GM12878 (cell line): ENCODE results near the gene CCSER1. TPM values are rescaled to one million over a fixed set of nuclear protein-coding genes. Genes with fewer than 3 reads are reported as not detected.

Experiments
- ATAC-seq: fragments of 200-7000 bp; cut with Tn5 transposase; 3 replicates; pipeline ENCODE4 v1.9.1; 2020; ENCODE audit warnings: mild to moderate bottlenecking, moderate library complexity
- BruUV-seq: library from RNA; stranded (reverse); fragments of 400-500 nt; replicated peaks from 2 replicates; lab custom pipeline; 2021; lab: Mats Ljungman, UMichigan
- CTCF ChIA-PET: fragments of 300-600 bp; sonication (Branson Sonifier 250); formaldehyde crosslinking; extraction: SDS; loops from one replicate; lab custom pipeline; 2021; ENCODE audit warnings: inconsistent platforms; lab: Yijun Ruan, JAX
- POLR2A ChIA-PET: fragments of 350-600 bp; formaldehyde crosslinking; extraction: SDS; loops from one replicate; lab custom pipeline; 2021; ENCODE audit warnings: inconsistent platforms; lab: Charles Lee
- RAD21 ChIA-PET: fragments of 300-600 bp; sonication (Branson Sonifier 250); formaldehyde crosslinking; loops from one replicate; lab custom pipeline; 2023; ENCODE audit warnings: antibody characterized with exemption; ENCODE audit not compliant: unreplicated experiment; lab: Charles Lee
- SMC1A ChIA-PET: fragments of 300-600 bp; sonication (Branson Sonifier 250); formaldehyde crosslinking; loops from one replicate; lab custom pipeline; 2023; ENCODE audit not compliant: unreplicated experiment, uncharacterized antibody; lab: Charles Lee
- DNase-seq: peaks from one replicate; pipeline ENCODE4 v3.0.0-alpha.2; 2011; ENCODE audit warnings: low read depth, low spot score
- FAIRE-seq: peaks from 3 replicates; lab custom pipeline; 2011; peaks lifted over from hg19 to GRCh38; lab: Jason Lieb, UNC
- H2AFZ ChIP-seq: 2 replicates; pipeline ENCODE4 v1.6.0; 2011; ENCODE audit warnings: low read depth, low read length, control low read depth; ENCODE audit not compliant: control insufficient read depth
- H3K27ac ChIP-seq: 2 replicates; pipeline ENCODE4 v1.5.1; 2011; ENCODE audit warnings: control low read depth; ENCODE audit not compliant: control insufficient read depth, insufficient read depth
- H3K27me3 ChIP-seq, 2 experiments: replicated peaks in 1 of 2; 2 replicates each; pipeline versions ENCODE4 v1.6.0 to v1.6.1; 2011; ENCODE audit warnings: low read length in 1 of 2; ENCODE audit not compliant: control insufficient read depth in 2 of 2, insufficient read depth in 2 of 2
- H3K36me3 ChIP-seq, 2 experiments: 2 replicates each; pipeline ENCODE4 v1.5.1; 2011; ENCODE audit warnings: low read length in 1 of 2; ENCODE audit not compliant: control insufficient read depth in 2 of 2, insufficient read depth in 2 of 2
- H3K4me1 ChIP-seq: 2 replicates; pipeline ENCODE4 v1.6.1; 2011; ENCODE audit warnings: mild to moderate bottlenecking, low read length, moderate library complexity, mixed read lengths; ENCODE audit not compliant: control insufficient read depth, insufficient read depth
- H3K4me2 ChIP-seq: 2 replicates; pipeline ENCODE4 v1.6.0; 2011; ENCODE audit warnings: control low read depth; ENCODE audit not compliant: control insufficient read depth, insufficient read depth
- H3K4me3 ChIP-seq: fragments of 200-600 bp; sonication (generic); 2 replicates; pipeline ENCODE4 v1.5.1; 2016
- H3K79me2 ChIP-seq: 2 replicates; pipeline ENCODE4 v1.6.0; 2011; ENCODE audit warnings: low read length; ENCODE audit not compliant: control insufficient read depth, insufficient read depth
- H3K9ac ChIP-seq: 2 replicates; pipeline ENCODE4 v1.8.0; 2011; ENCODE audit warnings: low read length, control low read depth, mixed read lengths; ENCODE audit not compliant: control insufficient read depth, insufficient read depth
- H3K9me3 ChIP-seq: replicated peaks from 3 replicates; pipeline ENCODE4 v1.5.1; 2011; ENCODE audit warnings: mild to moderate bottlenecking, low read length; ENCODE audit not compliant: control insufficient read depth, insufficient read depth
- H4K20me1 ChIP-seq: 2 replicates; pipeline ENCODE4 v1.6.0; 2011; ENCODE audit not compliant: control insufficient read depth, insufficient read depth
- ATF7 ChIP-seq: fragments of 450-650 bp; IDR thresholded peaks from 2 replicates; pipeline ENCODE4 v1.6.1; 2016; ENCODE audit warnings: low read depth, mild to moderate bottlenecking
- HDAC2 ChIP-seq: fragments of 200-600 bp; sonication (generic); IDR thresholded peaks from 2 replicates; pipeline ENCODE4 v1.6.1; 2017
- HSF1 ChIP-seq: fragments of 150-350 bp; IDR thresholded peaks from 2 replicates; pipeline ENCODE4 v1.6.1; 2014; ENCODE audit warnings: mild to moderate bottlenecking, low read depth, low read length
- IKZF2 ChIP-seq, 2 experiments: fragments of 450-650 bp; IDR thresholded peaks; 2 replicates each; pipeline ENCODE4 v1.6.1; 2017; ENCODE audit warnings: mild to moderate bottlenecking in 2 of 2, moderate library complexity in 2 of 2
- IRF4 ChIP-seq: IDR thresholded peaks from 2 replicates; pipeline ENCODE4 v1.6.1; 2011; ENCODE audit warnings: low read depth, low read length
- JUND ChIP-seq: IDR thresholded peaks from 2 replicates; pipeline ENCODE4 v1.6.1; 2012; ENCODE audit warnings: low read depth, mild to moderate bottlenecking, low read length, improper control_type of control experiment, moderate library complexity
- KDM1A ChIP-seq: fragments of 200-600 bp; sonication (generic); IDR thresholded peaks from 2 replicates; pipeline ENCODE4 v1.6.1; 2016; ENCODE audit warnings: borderline replicate concordance
- NFXL1 ChIP-seq: fragments of 450-650 bp; IDR thresholded peaks from 2 replicates; pipeline ENCODE4 v1.6.1; 2017; ENCODE audit warnings: antibody characterized with exemption, mild to moderate bottlenecking, borderline replicate concordance
- NFYA ChIP-seq: IDR thresholded peaks from 2 replicates; pipeline ENCODE4 v1.6.1; 2011; ENCODE audit warnings: low read depth, mild to moderate bottlenecking, low read length, improper control_type of control experiment, borderline replicate concordance
- PKNOX1 ChIP-seq: fragments of 450-650 bp; IDR thresholded peaks from 2 replicates; pipeline ENCODE4 v1.6.1; 2016; ENCODE audit warnings: mild to moderate bottlenecking
- RB1 ChIP-seq: fragments of 450-650 bp; formaldehyde crosslinking; IDR thresholded peaks from 2 replicates; pipeline ENCODE4 v1.6.1; 2017; ENCODE audit warnings: mild to moderate bottlenecking, borderline replicate concordance
- RFX5 ChIP-seq: IDR thresholded peaks from 2 replicates; pipeline ENCODE4 v1.6.1; 2011; ENCODE audit warnings: low read depth, low read length, improper control_type of control experiment
- SMC3 ChIP-seq: IDR thresholded peaks from 2 replicates; pipeline ENCODE4 v1.6.1; 2011; ENCODE audit warnings: low read length, improper control_type of control experiment, borderline replicate concordance
- SPI1 ChIP-seq: IDR thresholded peaks from 2 replicates; pipeline ENCODE4 v1.6.1; 2011; ENCODE audit warnings: low read depth, mild to moderate bottlenecking, low read length, moderate library complexity, borderline replicate concordance; ENCODE audit not compliant: insufficient read depth
- SREBF2 ChIP-seq: IDR thresholded peaks from 2 replicates; pipeline ENCODE4 v1.6.1; 2012; ENCODE audit warnings: mild to moderate bottlenecking, low read length
- TARDBP ChIP-seq: IDR thresholded peaks from 2 replicates; pipeline ENCODE4 v1.6.1; 2016; ENCODE audit warnings: borderline replicate concordance
- TCF3 ChIP-seq: IDR thresholded peaks from 2 replicates; pipeline ENCODE4 v1.6.1; 2012; ENCODE audit warnings: low read depth, mild to moderate bottlenecking, low read length, borderline replicate concordance; ENCODE audit not compliant: insufficient read depth
- ZBTB33 ChIP-seq: fragments of 450-650 bp; IDR thresholded peaks from 2 replicates; pipeline ENCODE4 v1.6.1; 2017; ENCODE audit warnings: mild to moderate bottlenecking
- WGBS: methylation state at CpG from one replicate; pipeline ENCODE4 v1.1.6; 2016; ENCODE audit warnings: low lambda C conversion rate; ENCODE audit not compliant: insufficient replicate concordance, insufficient coverage; ENCODE audit errors: missing lambda C conversion rate; 5-methylcytosine and 5-hydroxymethylcytosine counted together
- in situ Hi-C: fragments of 300-500 bp; cut with MboI; formaldehyde crosslinking; loops from 9 replicates; pipeline ENCODE4 v1.14.3; 2018; ENCODE audit warnings: mixed read lengths
- intact Hi-C: fragments of 100-400 bp; cut with micrococcal nuclease; formaldehyde crosslinking; loops from one replicate; pipeline ENCODE4 v1.14.2; 2022; ENCODE audit not compliant: unreplicated experiment
- polyA plus RNA-seq, 11 experiments: library from polyadenylated mRNA; depleted of rRNA in 4 of 11; unstranded in 6 of 11; stranded (reverse) in 5 of 11; fragments of >200 nt; fragmentation: Nextera tagmentation in 4 of 11; fragmentation: Illumina TruSeq in 1 of 11; extraction: Ambion mirVana in 4 of 11; extraction: Trizol in 1 of 11; gene quantifications; 1 replicate in 1 of 11; 2 replicates in 10 of 11; pipeline versions ENCODE4 v1.2.1 to v1.2.3, GENCODE V29; 2011 to 2016; ENCODE audit warnings: inconsistent platforms in 2 of 11, missing spikeins in 2 of 11, low read depth in 1 of 11
- total RNA-seq, 4 experiments: library from RNA; depleted of rRNA in 3 of 4; stranded (reverse); fragments of >200 nt in 3 of 4; fragmentation: Illumina TruSeq in 1 of 4; extraction: Trizol in 1 of 4; gene quantifications; 2 replicates each; pipeline versions ENCODE4 v1.2.1 to v1.2.3, GENCODE V29; 2013 to 2021

CCSER1 gene
- total and polyA plus RNA-seq, 10 of the 15 experiments (the other 5 are each of a cell fraction or from before 2014, with no cell fraction given): 0.22 to 2.7 (median 1.0) TPM

GRCh38 chr4:90160044-90160443, 32.9 kb downstream of the CCSER1 start:
- no peak for FAIRE-seq
- ChIA-PET SMC1A (no interaction called here), RAD21 (no interaction called here), CTCF (no interaction called here), POLR2A (no interaction called here)
- no peaks in the 10 kb centered on the region for H3K79me2 ChIP-seq
- H3K9me3 ChIP-seq: no peaks in the 10 kb centered on the region
- no peak overlapping the region for H3K9ac ChIP-seq
- no peaks in the 10 kb centered on the region for H3K4me1 ChIP-seq
- H3K36me3 ChIP-seq: no peaks in the 10 kb centered on the region
- no peak for ATAC-seq
- 0% methylated on average over 1 of the region's 1 CpG for WGBS
- TF ChIP-seq ZBTB33: no peak
- TF ChIP-seq TARDBP: no peak
- TF ChIP-seq SREBF2: no peak
- TF ChIP-seq SPI1: no peak
- no peak for TF ChIP-seq RFX5
- no peak for TF ChIP-seq IKZF2 (IDR thresholded peaks at IDR 0.05)
- TF ChIP-seq TCF3: no peak
- TF ChIP-seq HSF1: no peak
- TF ChIP-seq SMC3: no peak
- no peak for TF ChIP-seq PKNOX1
- TF ChIP-seq NFXL1: no peak
- no peak for TF ChIP-seq IRF4
- TF ChIP-seq RB1: no peak
- TF ChIP-seq NFYA: no peak
- TF ChIP-seq HDAC2: no peak
- no peak for TF ChIP-seq KDM1A
- TF ChIP-seq ATF7: no peak
- TF ChIP-seq JUND: no peak
- H3K27ac ChIP-seq: no peak overlapping the region
- H3K27me3 ChIP-seq: no peaks in the 10 kb centered on the region
- DNase-seq: no peak
- H3K4me2 ChIP-seq: no peak overlapping the region
- H4K20me1 ChIP-seq: no peaks in the 10 kb centered on the region
- in situ Hi-C loops: no loop called here
- no peak overlapping the region for H3K4me3 ChIP-seq
- no peak overlapping the region for H2AFZ ChIP-seq
- no TSS peak for BruUV-seq
- intact Hi-C loops: no loop called here
